GM21360 (cell line): ENCODE measurements around the gene KLHL17.

Experiments
- ATAC-seq: cut with Tn5 transposase; IDR thresholded peaks from one replicate; pipeline ENCODE4 v1.9.1; 2021; ENCODE audit warnings: mild to moderate bottlenecking, moderate library complexity; ENCODE audit not compliant: unreplicated experiment

KLHL17 gene

DNA sequence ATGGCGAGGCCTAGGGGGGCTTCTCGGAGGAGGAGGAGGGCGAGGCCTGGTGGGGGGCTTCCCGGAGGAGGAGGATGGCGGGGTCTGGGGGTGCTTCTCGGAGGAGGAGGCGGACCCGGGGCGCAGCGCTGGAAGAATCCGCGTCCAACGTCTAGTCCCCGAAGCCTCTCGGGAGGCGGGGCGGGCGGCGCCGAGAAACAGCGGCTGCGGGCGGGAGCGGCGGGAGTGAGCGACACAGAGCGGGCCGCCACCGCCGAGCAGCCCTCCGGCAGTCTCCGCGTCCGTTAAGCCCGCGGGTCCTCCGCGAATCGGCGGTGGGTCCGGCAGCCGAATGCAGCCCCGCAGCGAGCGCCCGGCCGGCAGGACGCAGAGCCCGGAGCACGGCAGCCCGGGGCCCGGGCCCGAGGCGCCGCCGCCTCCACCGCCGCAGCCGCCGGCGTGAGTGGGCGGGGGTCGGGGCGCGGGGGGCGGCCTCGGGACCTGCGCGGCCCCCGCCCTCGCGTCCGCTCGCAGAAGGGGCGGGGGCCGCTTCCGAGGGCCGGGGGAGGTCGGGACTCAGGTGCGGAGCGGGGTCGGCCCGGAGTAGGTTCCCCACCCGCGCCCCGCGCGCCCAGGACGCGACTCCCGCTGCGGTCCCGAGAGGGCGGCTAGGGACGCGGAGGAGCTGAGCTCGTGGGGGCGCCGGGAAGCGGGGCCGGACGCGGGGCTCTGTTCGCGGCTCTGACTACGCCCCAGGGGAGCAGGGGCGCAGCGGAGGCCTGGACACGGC lies at the start of gene KLHL17:
KLHL17 (plus strand) TSS at position 222 of the 769 bp plus-strand sequence; CDS start at position 332, 110 bp downstream.
- ATAC-seq = peak; percentile 46

GRCh38 chr1:910881-911721 lies 49.3 kb upstream of the KLHL17 start:
- ATAC-seq = no peak

- ATAC-seq = no peak
Measured at GRCh38 chr1:911875-912739, 48.3 kb upstream of the KLHL17 start.

DNA sequence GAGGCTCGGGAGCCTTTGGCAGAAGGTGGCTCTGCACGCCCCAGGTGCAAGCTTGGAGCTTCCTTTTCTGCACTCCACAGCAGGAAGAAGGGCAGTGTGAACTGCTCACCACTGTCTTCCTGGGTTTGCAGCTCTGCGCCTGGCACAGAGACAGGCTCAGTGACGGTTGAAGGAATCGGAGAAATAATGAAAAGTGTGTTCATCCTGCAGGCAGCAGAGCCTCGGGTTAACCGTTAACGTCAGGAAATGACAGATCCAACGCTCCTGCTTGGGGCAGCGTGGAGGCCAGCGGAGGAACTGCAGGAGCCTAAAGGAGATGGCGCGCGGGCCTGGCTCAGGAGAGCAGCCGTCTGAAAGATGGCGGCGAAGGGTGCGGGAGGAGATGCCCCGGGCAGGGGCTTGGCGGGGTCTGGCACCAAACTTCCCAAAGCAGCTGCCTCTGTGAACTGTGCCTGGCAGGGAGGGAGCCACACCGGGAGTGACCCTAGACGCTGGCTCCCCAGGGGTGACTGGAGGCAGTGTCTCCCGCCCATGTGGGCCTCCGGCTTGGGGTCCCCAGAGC lies 47.6 kb upstream of the KLHL17 start:
- ATAC-seq = no peak

GRCh38 chr1:913491-914130 lies 46.8 kb upstream of the KLHL17 start:
- ATAC-seq = no peak

GRCh38 chr1:914131-914890 lies 46.1 kb upstream of the KLHL17 start:
- no peak for ATAC-seq

GRCh38 chr1:914891-915280 lies 45.5 kb upstream of the KLHL17 start:
- ATAC-seq = no peak

DNA sequence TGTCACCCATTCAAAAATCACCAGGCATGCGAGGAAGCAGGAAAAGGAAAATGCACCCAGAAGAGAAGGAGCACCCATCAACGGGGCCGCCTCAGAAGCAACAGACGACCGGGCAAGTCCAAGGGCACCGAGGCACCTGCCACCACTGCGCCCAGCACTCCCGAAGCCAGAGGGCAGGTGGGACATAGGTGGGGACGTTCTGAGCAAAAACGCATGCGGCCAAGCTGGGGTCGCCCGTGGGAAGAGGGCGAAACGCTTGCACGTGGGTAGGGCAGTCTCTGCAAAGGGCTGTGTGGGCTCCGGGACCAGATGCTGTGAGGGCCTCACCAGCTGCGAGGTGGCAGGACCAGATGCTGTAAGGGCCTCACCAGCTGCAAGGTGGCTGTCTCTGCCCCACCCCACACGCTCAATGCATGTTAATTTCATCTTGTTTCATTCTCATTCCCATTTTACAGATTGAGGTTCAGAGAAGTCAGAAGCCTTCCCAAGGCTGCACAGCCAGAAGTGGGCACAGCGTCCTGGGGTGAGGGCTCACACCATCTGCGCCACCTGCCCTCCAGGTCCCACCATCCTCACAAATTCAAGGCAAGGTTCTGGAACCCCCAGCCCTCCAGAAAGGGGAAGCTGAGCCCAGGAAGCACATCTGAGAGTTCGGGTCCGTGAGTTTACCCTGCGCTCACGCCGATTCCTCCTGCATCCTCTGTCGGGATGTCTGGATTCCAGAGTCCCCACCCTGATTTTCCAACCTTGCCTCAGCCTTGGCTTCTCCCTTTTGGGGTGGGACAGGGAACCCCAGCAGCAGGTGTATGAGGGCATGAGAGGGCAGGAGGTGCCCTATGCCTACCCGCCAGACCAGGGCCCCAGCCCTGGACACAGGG lies 44.9 kb upstream of the KLHL17 start:
- no peak for ATAC-seq

DNA sequence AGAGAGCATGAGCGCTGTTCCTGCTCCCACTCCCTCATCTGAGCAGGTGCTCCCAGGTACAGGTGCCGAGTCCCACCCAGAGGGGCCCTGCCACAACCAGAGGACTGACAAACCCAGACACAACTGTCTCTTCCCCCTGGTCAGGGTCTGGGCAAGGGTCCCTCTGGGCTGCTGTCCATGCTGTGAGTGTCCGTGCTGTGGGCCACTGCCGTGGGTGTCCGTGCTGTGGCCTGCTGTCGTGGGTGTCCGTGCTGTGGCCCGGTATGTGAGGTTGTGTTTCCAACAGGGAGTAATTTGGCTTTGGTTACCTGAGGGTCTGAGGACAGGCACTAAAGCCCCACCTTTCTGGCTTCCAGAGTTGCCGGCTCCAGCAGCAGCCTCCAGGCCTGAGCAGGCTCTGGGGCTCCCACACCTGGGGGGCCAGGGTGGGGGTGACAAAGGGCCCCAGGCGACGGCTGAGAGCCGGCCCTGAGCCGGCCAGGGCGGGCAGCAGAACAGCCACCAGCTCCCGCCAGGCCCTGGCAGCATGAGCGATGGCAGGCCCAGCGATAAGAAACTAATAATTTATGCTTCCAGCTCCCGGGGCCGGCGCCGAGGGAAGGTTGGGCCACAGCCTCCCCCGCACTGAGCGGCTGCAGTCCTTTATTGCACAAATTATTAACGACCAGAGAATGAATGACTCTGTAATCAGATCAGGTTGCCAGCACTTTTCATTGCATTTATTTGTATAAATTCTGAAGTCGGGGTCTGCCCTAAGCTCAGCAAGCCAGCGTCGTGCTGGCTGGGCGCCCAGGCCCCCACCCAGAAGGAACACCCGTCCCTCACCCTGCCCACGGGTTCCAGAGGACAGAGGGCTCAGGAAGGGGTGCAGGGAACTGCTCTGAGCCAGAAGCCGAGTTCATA lies 44.0 kb upstream of the KLHL17 start:
- ATAC-seq = no peak

DNA sequence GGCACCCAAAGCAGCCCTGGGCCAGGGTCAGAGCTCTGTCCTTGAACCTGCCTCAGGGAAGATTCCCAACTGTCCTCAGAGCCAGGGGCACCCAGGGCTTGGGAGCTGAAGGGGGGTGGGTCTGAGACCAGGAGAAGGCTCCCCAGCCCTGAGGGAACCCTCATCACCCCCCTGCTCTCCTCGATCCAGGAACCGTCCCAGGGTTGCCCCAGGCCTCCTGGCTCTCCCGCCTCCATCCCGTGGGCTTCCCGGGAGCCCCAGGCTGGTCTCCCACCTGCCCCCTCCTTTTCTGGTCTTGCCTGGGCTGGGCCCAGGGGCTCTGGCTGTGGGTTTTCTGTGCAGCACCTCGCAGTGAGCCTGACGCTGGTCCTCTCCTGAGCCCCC lies 43.3 kb upstream of the KLHL17 start:
- ATAC-seq = no peak

- no peak for ATAC-seq
Measured at GRCh38 chr1:917466-918091, 42.8 kb upstream of the KLHL17 start.

DNA sequence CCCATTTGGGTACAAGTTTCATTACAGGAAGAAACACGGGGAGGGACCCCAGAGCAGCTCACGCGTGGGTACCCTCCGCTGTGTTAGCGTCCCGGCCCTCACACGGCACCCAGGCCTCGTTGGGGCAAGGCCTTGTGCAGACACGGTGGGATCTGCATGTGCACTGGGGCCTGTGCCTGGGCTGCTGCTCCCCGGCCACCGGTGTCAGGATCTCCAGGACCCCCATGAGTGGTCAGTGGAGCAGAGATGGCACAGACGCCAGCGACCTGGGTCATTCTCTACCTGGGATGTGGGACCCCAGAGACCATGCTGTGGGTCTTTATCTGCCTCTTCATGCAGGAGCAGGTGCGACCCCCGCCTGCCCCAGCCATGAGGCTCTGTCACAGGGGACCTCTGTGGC lies 42.0 kb upstream of the KLHL17 start:
- ATAC-seq = no peak

DNA sequence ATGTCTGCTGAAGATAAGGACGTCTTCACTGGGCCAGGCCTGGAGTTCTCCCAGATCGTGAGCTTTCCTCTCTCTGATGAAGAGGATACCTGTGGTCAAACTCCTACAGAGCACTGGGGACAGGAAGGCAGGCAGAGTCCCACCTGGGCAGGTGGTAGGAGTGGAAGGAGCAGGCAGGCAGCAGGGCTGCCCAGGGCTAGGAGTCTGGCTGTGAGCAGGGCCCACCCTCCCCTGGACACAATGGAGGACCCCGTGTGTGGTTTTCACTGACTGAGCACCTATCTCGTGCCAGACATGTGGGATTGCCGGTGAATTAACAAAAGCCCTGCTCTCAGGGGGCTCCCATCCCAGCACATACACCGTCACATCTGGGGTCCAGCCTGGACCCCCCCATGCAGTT lies 41.5 kb upstream of the KLHL17 start:
- ATAC-seq = no peak

GRCh38 chr1:919271-919872 lies 41.0 kb upstream of the KLHL17 start:
- ATAC-seq = no peak

DNA sequence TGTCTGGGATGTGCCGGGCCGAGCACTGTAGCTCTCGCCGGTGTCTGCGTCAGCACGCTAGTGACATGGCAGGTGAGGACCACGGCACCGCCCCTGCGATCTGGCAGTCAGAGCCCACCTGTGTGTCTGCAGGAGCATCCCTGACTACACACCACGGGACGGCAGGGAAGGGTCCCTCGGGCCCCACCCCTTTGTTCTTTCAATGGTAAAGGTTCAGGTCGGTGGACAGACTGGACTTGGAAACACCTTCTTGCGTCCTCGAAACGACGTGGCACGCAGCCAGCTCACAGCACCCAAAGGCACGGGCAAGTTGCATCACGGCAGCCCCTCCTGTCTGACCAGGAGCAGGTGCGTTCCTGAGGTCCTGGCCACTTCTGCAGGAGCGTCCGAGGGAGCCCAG lies 40.4 kb upstream of the KLHL17 start:
- ATAC-seq = no peak

DNA sequence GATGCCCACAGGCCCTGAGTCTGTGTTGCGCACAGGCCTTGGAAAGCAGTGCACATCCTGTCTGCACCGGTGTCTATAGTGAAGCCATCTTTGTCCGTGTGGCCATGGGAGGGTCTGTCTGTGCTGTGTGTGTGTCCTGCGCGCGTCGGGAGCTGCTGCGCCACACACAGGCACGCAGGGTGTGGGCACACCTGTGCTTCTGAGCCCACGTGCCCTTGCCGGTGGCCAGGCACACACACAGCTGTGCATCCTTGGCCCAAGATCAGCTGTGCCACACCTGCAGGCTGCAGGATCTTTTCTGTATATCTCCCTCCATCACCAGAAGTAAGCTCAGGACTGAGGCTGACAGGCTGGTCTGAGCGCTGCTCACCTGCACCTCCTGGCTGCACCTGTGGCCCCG lies 39.9 kb upstream of the KLHL17 start:
- ATAC-seq = no peak
